HUES64 (cell line): ENCODE data around the gene MARS1.

ENCODE experiments used
- H3K27ac ChIP-seq: 2 replicates; pipeline ENCODE4 v1.7.0; 2013; ENCODE audit warnings: low read depth, low read length, inconsistent platforms
- H3K27me3 ChIP-seq: 2 replicates; pipeline ENCODE4 v1.6.1; 2013; ENCODE audit warnings: mild to moderate bottlenecking, low read length; ENCODE audit not compliant: insufficient read depth
- H3K36me3 ChIP-seq: 2 replicates; pipeline ENCODE4 v1.6.1; 2013; ENCODE audit warnings: mild to moderate bottlenecking, low read length; ENCODE audit not compliant: insufficient read depth
- H3K4me1 ChIP-seq: 2 replicates; pipeline ENCODE4 v1.6.1; 2013; ENCODE audit warnings: mild to moderate bottlenecking, low read length, moderate library complexity; ENCODE audit not compliant: insufficient read depth
- H3K4me3 ChIP-seq: 2 replicates; pipeline ENCODE4 v1.5.1; 2013; ENCODE audit warnings: mild to moderate bottlenecking, low read length, moderate library complexity
- H3K9ac ChIP-seq: 2 replicates; pipeline ENCODE4 v1.6.1; 2013; ENCODE audit warnings: mild to moderate bottlenecking, low read depth, low read length
- H3K9me3 ChIP-seq: 2 replicates; pipeline ENCODE4 v1.6.1; 2013; ENCODE audit warnings: low read depth, low read length; ENCODE audit not compliant: insufficient read depth
- WGBS: fragments of 150-250, 120-280 bp; methylation state at CpG from one replicate; pipeline ENCODE4 v1.1.7; 2013; ENCODE audit warnings: missing lambda C conversion rate; 5-methylcytosine and 5-hydroxymethylcytosine counted together

Gene MARS1

GRCh38 chr12:57527184-57527583 is 39.3 kb downstream of the MARS1 start:
- H3K27me3 ChIP-seq, result no peaks in the 10 kb centered on the region
- 96% methylated on average over 5 of the region's 5 CpGs for WGBS
- no peaks in the 10 kb centered on the region for H3K9me3 ChIP-seq
- H3K4me3 ChIP-seq, result no peak overlapping the region
- H3K4me1 ChIP-seq, result 0 out of 2 replicates have a peak, but pooled peaks cover 7% of the 10 kb centered on the region
- no peak overlapping the region for H3K27ac ChIP-seq
- no peak overlapping the region for H3K9ac ChIP-seq
- H3K36me3 ChIP-seq, result peaks cover 53% of the 10 kb centered on the region

GRCh38 chr12:57528176-57528575 is 40.3 kb downstream of the MARS1 start:
- WGBS, result 92% methylated on average over 12 of the region's 12 CpGs
- no peaks in the 10 kb centered on the region for H3K9me3 ChIP-seq
- H3K4me1 ChIP-seq, result 0 out of 2 replicates have a peak, but pooled peaks cover 7% of the 10 kb centered on the region
- peaks cover 63% of the 10 kb centered on the region for H3K36me3 ChIP-seq
- H3K4me3 ChIP-seq, result no peak overlapping the region
- no peak overlapping the region for H3K9ac ChIP-seq
- H3K27me3 ChIP-seq, result no peaks in the 10 kb centered on the region
- H3K27ac ChIP-seq, result no peak overlapping the region

GRCh38 chr12:57528831-57529555 is 41.1 kb downstream of the MARS1 start:
- WGBS, result 93% methylated on average over 7 of the region's 10 CpGs
- Histone ChIP-seq H3K27me3 (no peaks in the 10 kb centered on the region), H3K27ac (no peak overlapping the region), H3K9ac (no peak overlapping the region), H3K4me3 (no peak overlapping the region), H3K36me3 (peaks cover 68% of the 10 kb centered on the region), H3K9me3 (no peaks in the 10 kb centered on the region), H3K4me1 (0 out of 2 replicates have a peak, but pooled peaks cover 2% of the 10 kb centered on the region)

- Histone ChIP-seq H3K27me3 (no peaks in the 10 kb centered on the region), H3K9me3 (no peaks in the 10 kb centered on the region), H3K4me3 (no peak overlapping the region), H3K9ac (0 out of 2 replicates have a peak overlapping the region, but pooled peaks have one; percentile 36), H3K27ac (no peak overlapping the region), H3K4me1 (no peaks in the 10 kb centered on the region), H3K36me3 (peaks cover 77% of the 10 kb centered on the region)
- 96% methylated on average over 6 of the region's 6 CpGs for WGBS
These were observed 42.0 kb downstream of the MARS1 start for GRCh38 chr12:57529831-57530230.

GRCh38 chr12:57530396-57531142 is 42.7 kb downstream of the MARS1 start:
- Histone ChIP-seq H3K4me1 (no peaks in the 10 kb centered on the region), H3K9ac (0 out of 2 replicates have a peak overlapping the region, but pooled peaks have one; percentile 36), H3K27me3 (no peaks in the 10 kb centered on the region), H3K27ac (no peak overlapping the region), H3K4me3 (no peak overlapping the region), H3K36me3 (peaks cover 84% of the 10 kb centered on the region), H3K9me3 (no peaks in the 10 kb centered on the region)
- WGBS, result 95% methylated on average over 5 of the region's 5 CpGs

GRCh38 chr12:57531836-57532235 is 44.0 kb downstream of the MARS1 start:
- H3K27ac ChIP-seq, result no peak overlapping the region
- no peak overlapping the region for H3K4me3 ChIP-seq
- 0 out of 2 replicates have a peak, but pooled peaks cover 6% of the 10 kb centered on the region for H3K4me1 ChIP-seq
- H3K36me3 ChIP-seq, result peaks cover 79% of the 10 kb centered on the region
- H3K27me3 ChIP-seq, result no peaks in the 10 kb centered on the region
- WGBS, result 91% methylated on average over 1 of the region's 1 CpG
- no peak overlapping the region for H3K9ac ChIP-seq
- H3K9me3 ChIP-seq, result no peaks in the 10 kb centered on the region

GRCh38 chr12:57533108-57533507 is 45.2 kb downstream of the MARS1 start:
- 0 out of 2 replicates have a peak, but pooled peaks cover 6% of the 10 kb centered on the region for H3K4me1 ChIP-seq
- no peak overlapping the region for H3K9ac ChIP-seq
- no peaks in the 10 kb centered on the region for H3K9me3 ChIP-seq
- WGBS, result 93% methylated on average over 8 of the region's 8 CpGs
- no peak overlapping the region for H3K4me3 ChIP-seq
- H3K27ac ChIP-seq, result no peak overlapping the region
- no peaks in the 10 kb centered on the region for H3K27me3 ChIP-seq
- H3K36me3 ChIP-seq, result peaks cover 74% of the 10 kb centered on the region

GRCh38 chr12:57534250-57534649 is 46.4 kb downstream of the MARS1 start:
- Histone ChIP-seq H3K9ac (no peak overlapping the region), H3K36me3 (peaks cover 76% of the 10 kb centered on the region)

GRCh38 chr12:57534991-57535543 is 47.2 kb downstream of the MARS1 start:
- Histone ChIP-seq H3K9me3 (no peaks in the 10 kb centered on the region), H3K36me3 (peaks cover 74% of the 10 kb centered on the region), H3K4me1 (0 out of 2 replicates have a peak, but pooled peaks cover 6% of the 10 kb centered on the region), H3K4me3 (no peak overlapping the region), H3K9ac (no peak overlapping the region), H3K27me3 (no peaks in the 10 kb centered on the region), H3K27ac (no peak overlapping the region)
- WGBS, result 94% methylated on average over 3 of the region's 3 CpGs

More at GRCh38 chr12:57534250-57534649, 46.4 kb downstream of the MARS1 start:
- no peak overlapping the region for H3K27ac ChIP-seq
- no peak overlapping the region for H3K4me3 ChIP-seq
- H3K27me3 ChIP-seq, result no peaks in the 10 kb centered on the region
- H3K9me3 ChIP-seq, result no peaks in the 10 kb centered on the region
- 0 out of 2 replicates have a peak, but pooled peaks cover 6% of the 10 kb centered on the region for H3K4me1 ChIP-seq
- WGBS, result 91% methylated on average over 5 of the region's 5 CpGs

- H3K4me1 ChIP-seq, result 0 out of 2 replicates have a peak, but pooled peaks cover 6% of the 10 kb centered on the region
- 63% methylated on average over 6 of the region's 6 CpGs for WGBS
- H3K4me3 ChIP-seq, result no peak overlapping the region
- peaks cover 74% of the 10 kb centered on the region for H3K36me3 ChIP-seq
- H3K9ac ChIP-seq, result no peak overlapping the region
- H3K27ac ChIP-seq, result no peak overlapping the region
- H3K27me3 ChIP-seq, result no peaks in the 10 kb centered on the region
- H3K9me3 ChIP-seq, result no peaks in the 10 kb centered on the region
These were observed 48.1 kb downstream of the MARS1 start for GRCh38 chr12:57535764-57536596.
